RCC 7860 (cell line): ENCODE results near the gene SNX11.

ENCODE experiments used
- DNase-seq: peaks from one replicate; pipeline ENCODE4 v3.0.0-alpha.2; 2015; ENCODE audit warnings: low spot score
- FAIRE-seq: peaks from 2 replicates; lab custom pipeline; 2012; peaks lifted over from hg19 to GRCh38; lab: Jason Lieb, UNC

Gene SNX11

DNA sequence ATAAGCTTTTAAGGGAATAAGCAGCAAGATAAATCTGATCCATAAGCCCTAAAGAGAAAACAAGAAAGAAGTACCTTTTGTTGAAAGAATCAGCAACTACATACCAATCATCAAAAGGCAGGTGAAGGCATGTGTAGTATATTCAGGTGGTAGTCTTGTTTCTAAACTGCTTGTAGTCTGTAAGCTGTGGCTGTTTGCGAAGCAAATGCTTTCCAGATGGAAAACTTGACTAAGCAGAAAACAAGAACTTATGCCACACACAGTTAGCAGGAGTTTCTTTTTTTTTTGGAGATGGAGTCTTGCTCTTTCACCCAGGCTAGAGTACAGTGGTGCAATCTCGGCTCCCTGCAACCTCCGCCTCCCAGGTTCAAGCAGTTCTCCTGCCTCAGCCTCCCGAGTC lies 12.0 kb upstream of the SNX11 start:
- FAIRE-seq = no peak
- no peak for DNase-seq

DNA sequence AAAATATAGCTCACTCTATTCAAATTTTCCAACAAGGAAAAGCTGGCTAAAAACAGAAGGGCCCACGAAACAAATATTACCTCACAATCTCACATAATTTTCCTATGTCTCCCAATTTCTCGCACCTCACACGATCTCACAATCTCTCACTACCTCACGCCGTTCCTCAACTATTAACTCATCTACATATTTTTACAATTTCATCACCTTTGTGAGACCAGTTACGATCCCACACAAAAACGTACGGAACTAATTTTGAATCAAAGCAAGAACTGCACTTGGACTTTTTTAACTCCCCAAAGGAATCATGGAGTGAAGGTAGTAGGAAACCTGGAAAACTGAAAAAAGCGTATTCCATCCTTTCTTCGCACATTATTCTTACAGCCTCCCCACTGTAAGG lies 7.4 kb upstream of the SNX11 start:
- DNase-seq (peak; percentile 10), FAIRE-seq (no peak)

GRCh38 chr17:48100591-48101011 lies 7.0 kb upstream of the SNX11 start:
- DNase-seq (peak; percentile 24), FAIRE-seq (no peak)

- FAIRE-seq (no peak), DNase-seq (peak; percentile 88)
Measured at GRCh38 chr17:48101012-48101720, 6.4 kb upstream of the SNX11 start, which contains the start of gene CBX1. Gene CBX1, minus strand, starts transcription at chr17:48101478. Its CDS starts 24,474 bp downstream, at chr17:48077004.

DNA sequence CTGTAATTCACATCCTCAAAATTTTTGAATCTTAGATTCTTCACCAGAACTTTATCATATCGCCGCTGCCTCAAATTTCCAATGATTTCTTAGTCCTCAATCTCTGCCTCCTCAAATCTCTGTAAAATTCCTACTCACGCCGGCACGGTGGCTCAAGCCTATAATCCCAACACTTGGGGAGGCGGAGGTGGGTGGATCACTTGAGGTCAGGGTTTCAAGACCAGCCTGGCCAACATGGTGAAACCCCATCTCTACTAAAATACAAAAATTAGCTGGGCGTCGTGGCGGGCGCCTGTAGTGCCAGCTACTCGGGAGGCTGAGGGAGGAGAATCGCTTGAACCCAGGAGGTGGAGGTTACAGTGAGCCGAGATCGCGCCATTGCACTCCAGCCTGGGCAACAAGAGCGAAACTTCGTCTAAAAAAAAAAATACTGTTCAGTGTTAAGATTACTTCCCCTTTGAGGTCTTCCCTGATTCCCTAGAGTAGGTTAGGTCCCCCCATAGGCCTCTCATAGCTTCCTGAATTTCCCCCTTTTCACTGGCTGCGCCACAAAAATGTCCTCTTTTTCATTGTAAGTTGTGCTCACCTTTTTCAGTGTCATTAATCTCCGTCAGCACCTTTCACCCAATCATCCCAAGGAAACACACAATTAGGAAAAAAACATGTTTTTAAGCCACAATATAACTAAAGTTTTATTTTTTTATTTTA lies 5.4 kb upstream of the SNX11 start:
- FAIRE-seq (no peak), DNase-seq (no peak)

DNA sequence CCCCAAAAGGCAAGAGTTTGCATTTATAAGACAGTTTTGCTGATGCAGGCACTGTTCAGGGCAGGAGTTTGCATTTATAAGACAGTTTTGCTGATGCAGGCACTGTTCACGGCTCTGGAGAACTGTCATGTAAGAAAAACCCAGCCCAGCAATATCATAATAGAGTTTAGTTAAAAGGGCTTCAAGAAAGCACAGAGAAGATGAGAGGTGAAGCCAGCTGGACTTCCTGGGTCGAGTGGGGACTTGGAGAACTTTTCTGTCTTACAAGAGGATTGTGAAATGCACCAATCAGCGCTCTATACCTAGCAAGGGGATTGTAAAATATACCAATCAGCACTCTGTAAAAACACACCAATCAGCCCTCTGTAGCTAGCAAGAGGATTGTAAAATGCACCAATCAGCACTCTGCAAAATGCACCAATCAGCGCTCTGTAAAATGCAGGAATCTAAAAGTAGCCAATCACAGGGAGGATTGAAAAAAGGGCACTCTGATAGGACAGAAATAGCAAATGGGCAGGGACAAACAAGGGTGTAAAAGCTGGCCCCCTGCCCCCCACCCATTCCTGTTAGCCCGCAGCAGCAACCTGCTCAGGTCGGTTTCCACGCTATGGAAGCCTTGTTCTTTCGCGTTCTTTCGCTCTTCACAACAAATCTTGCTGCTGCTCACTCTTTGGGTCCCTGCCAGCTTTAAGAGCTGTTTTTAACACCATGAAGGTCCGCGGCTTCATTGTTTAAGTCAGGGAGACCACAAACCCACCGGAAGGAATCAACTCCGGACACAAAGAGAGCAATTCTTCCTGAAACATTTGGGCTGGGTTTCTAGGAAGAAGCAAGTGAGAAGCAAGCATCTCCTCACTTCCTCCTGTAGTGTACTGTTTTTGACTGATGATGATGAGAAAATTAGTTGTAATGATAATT lies 4.5 kb upstream of the SNX11 start:
- FAIRE-seq (no peak), DNase-seq (no peak)

GRCh38 chr17:48104440-48104839 lies 3.1 kb upstream of the SNX11 start:
- DNase-seq (no peak), FAIRE-seq (no peak)

- DNase-seq (no peak), FAIRE-seq (no peak)
Measured at GRCh38 chr17:48106802-48107136, 797 bp upstream of the SNX11 start.

DNA sequence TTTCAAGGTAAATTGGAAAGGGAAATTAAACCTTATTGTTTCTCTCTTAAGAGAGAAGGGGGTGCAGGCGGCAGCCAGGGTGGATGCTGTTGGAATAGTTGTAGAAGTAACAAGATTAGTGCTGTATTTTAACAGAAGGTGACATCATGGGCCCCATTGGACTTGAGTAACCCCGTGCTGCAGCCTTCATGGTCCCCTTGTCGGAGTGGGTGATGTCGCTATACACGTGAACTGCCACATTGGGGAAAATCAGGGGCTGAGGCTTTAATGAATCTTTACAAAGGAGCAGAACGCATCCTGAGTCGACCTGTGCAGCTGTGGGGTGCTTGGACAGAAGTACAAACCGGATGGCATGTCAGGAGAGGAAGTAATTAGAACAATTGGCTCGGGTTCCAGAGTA lies 3.2 kb downstream of the SNX11 start:
- DNase-seq (no peak), FAIRE-seq (no peak)

DNA sequence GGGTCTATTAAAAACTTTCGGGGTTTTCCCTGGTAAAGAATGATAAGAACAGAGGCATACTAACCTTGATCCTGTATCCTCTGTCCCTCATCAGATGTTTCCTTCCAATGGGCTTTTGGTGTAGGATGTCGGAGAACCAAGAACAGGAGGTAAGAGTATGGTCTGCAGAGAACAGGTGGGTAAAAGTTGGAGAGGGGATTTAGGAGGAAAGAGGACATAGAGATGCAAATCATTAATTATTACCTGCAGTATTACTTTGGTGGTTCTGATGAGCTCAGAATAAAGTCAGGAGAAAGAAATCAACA lies 4.3 kb downstream of the SNX11 start:
- no peak for DNase-seq
- FAIRE-seq = no peak

GRCh38 chr17:48113201-48113676 lies 5.7 kb downstream of the SNX11 start:
- FAIRE-seq = no peak

GRCh38 chr17:48121923-48122664 lies 14.5 kb downstream of the SNX11 start:
- DNase-seq (no peak), FAIRE-seq (no peak)

More at GRCh38 chr17:48113201-48113676, 5.7 kb downstream of the SNX11 start:
- DNase-seq = no peak

- DNase-seq (no peak), FAIRE-seq (no peak)
Measured at GRCh38 chr17:48122665-48123045, 15.1 kb downstream of the SNX11 start.

- no peak for FAIRE-seq
- no peak for DNase-seq
Measured at GRCh38 chr17:48123111-48123510, 15.5 kb downstream of the SNX11 start.

DNA sequence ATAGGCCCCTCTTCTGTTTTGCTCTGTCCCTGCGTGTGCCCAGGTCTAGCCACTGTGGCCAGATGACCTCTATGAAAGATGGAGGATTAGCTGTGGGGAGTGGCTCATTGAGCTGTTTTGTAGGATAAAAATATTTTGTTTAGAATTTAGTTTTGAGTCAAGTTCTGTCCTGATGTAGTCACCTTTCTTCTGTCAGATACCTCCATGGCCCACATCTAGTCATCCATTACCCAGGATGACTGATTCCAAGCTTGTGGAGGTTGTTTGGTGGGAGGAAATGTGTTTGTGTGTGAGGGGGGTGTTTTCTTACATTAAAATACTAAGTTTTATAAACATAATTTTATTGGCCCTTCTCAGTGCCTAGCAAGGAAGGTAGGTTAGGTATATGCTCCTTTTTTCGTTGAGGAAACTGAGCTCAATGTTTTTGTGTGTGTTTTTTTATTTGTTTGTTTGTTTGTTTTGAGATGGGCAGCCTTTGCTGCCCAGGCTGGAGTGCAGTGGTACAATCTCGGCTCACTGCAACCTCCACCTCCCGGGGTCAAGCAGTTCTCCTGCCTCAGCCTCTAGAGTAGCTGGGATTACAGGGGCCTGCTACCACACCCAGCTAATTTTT lies 16.3 kb downstream of the SNX11 start:
- DNase-seq (no peak), FAIRE-seq (no peak)

DNA sequence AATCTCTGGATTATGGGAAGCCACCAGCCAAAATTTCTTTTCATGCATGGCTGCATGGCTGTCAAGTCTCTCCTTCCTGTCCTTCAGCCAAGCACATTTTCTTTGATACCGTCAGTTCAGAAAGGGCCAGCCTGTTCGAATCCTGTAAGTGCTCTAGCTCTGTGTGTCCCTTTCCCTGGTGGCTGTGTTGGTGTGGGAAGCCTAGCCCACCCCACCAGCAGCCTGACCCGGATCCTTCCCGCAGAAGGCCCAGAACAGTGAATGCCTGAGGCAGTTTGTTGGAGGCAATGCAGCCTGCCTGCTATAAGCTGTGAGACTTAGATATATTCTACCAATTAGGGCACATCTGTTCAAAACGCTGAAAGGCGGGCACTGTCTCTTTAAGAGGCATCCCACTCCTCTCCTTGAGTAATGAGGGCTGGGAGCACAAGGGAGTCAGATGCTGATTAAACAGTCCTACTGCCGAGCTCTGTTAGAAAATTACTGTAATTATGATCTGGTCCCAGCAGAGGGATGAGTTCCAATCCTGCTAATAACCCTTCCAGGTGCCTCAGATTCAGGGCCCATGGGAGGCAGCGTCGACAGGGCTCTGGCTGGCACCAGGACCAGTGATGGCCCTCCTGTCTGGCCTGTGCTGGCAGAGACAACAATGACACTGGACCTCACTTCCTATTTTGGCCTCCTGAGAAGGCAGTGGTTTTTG lies 18.4 kb downstream of the SNX11 start:
- FAIRE-seq (no peak), DNase-seq (no peak)

GRCh38 chr17:48126532-48126850 lies 18.9 kb downstream of the SNX11 start:
- FAIRE-seq (no peak), DNase-seq (no peak)

GRCh38 chr17:48127371-48128051 lies 19.9 kb downstream of the SNX11 start:
- peak; percentile 86 for FAIRE-seq

GRCh38 chr17:48128400-48128799 lies 20.8 kb downstream of the SNX11 start:
- no peak for FAIRE-seq
- no peak for DNase-seq

More at GRCh38 chr17:48127371-48128051, 19.9 kb downstream of the SNX11 start:
- DNase-seq = peak; percentile 83
